ENCODE measurements around the gene OSGIN1.

DNA sequence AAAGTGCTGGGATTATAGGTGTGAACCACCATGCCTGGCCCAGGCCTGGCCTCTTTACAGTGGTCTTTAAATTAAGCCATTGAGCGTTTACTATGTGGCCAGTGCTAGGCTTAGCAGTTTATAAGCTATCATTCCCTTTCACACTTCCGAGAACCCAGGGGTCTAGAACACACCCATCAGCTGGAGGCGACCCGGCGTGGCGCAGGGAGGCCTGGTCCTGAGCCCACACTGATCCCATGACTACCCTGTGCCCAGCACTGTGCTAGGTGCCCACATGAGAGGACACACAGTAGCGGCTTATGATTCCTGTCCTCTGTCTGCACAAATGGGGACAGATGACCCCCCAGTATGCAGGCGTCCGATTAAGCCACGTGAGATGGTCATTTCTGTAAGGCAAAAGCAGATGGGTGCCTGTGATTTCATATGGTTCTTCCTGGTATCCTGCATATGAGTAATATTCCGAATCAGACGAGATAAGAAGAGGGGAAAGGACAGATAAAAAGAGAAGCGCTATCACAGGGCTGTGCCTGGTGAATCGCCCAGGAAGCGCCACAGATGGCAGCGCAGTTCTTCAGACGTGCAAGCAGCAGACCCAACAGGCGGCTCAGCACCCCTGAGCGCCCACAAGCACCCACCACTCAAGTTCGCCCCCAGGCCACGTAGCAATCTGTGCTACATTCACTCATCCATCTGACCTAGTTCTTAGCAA, 5.3 kb downstream of the OSGIN1 start:
- no peak for TF ChIP-seq POLR2AphosphoS5 (IDR thresholded peaks at IDR 0.05)
- TF ChIP-seq, protein P1, sequence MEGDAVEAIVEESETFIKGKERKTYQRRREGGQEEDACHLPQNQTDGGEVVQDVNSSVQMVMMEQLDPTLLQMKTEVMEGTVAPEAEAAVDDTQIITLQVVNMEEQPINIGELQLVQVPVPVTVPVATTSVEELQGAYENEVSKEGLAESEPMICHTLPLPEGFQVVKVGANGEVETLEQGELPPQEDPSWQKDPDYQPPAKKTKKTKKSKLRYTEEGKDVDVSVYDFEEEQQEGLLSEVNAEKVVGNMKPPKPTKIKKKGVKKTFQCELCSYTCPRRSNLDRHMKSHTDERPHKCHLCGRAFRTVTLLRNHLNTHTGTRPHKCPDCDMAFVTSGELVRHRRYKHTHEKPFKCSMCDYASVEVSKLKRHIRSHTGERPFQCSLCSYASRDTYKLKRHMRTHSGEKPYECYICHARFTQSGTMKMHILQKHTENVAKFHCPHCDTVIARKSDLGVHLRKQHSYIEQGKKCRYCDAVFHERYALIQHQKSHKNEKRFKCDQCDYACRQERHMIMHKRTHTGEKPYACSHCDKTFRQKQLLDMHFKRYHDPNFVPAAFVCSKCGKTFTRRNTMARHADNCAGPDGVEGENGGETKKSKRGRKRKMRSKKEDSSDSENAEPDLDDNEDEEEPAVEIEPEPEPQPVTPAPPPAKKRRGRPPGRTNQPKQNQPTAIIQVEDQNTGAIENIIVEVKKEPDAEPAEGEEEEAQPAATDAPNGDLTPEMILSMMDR (IDR thresholded peaks at IDR 0.05): no peak

Data from stomach (tissue), 4 donors.